K562 (cell line): Measurements from ENCODE around the gene MAPK8IP2. TPM values are rescaled to one million over a fixed set of nuclear protein-coding genes. Genes with fewer than 3 reads are reported as not detected.

Experiments
- ATAC-seq: fragments of 200-7000 bp; cut with Tn5 transposase; 3 replicates; pipeline ENCODE4 v1.9.1; 2020; ENCODE audit warnings: moderate library complexity
- BruUV-seq: library from RNA; stranded (reverse); fragments of 400-500 nt; replicated peaks from 2 replicates; lab custom pipeline; 2021; lab: Mats Ljungman, UMichigan
- CTCF ChIA-PET: fragments of 300-600 bp; formaldehyde crosslinking; extraction: SDS; loops from one replicate; lab custom pipeline; 2021; ENCODE audit warnings: low intra/inter-chr PET ratio; lab: Yijun Ruan, JAX
- POLR2A ChIA-PET: fragments of 300-600, 350-650 bp; sonication (Branson Sonifier 250); formaldehyde crosslinking; extraction: SDS; loops from one replicate; lab custom pipeline; 2021; ENCODE audit warnings: antibody characterized with exemption, inconsistent platforms; lab: Yijun Ruan, JAX
- DNase-seq, 4 experiments: peaks; one replicate each; pipeline versions ENCODE4 v3.0.0 to v3.0.0-alpha.2; 2011 to 2018; ENCODE audit warnings: low spot score in 3 of 4, mixed read lengths in 3 of 4; ENCODE audit errors: extremely low read depth in 1 of 4
- FAIRE-seq: peaks from 2 replicates; lab custom pipeline; 2011; peaks lifted over from hg19 to GRCh38; lab: Jason Lieb, UNC
- H2AFZ ChIP-seq: 2 replicates; pipeline ENCODE4 v1.6.0; 2011; ENCODE audit warnings: low read depth, low read length, control low read depth, inconsistent platforms
- H3K27ac ChIP-seq: fragments of 200-600 bp; 3 replicates; pipeline ENCODE4 v1.8.0; 2011; ENCODE audit warnings: low read depth, mild to moderate bottlenecking, control low read depth, inconsistent platforms, low read length, moderate library complexity, mixed read lengths; ENCODE audit errors: extremely low read depth
- H3K27me3 ChIP-seq, 2 experiments: fragments of 300-600 bp in 1 of 2; 2 replicates in 1 of 2; 3 replicates in 1 of 2; pipeline versions ENCODE4 v1.6.0 to v1.8.0; 2011; ENCODE audit warnings: inconsistent platforms in 2 of 2, low read length in 2 of 2, mild to moderate bottlenecking in 1 of 2, mixed read lengths in 1 of 2, moderate library complexity in 1 of 2; ENCODE audit not compliant: control insufficient read depth in 2 of 2, insufficient read depth in 2 of 2
- H3K36me3 ChIP-seq: fragments of 300-600 bp; 3 replicates; pipeline ENCODE4 v1.8.0; 2011; ENCODE audit warnings: mild to moderate bottlenecking, low read length, inconsistent platforms; ENCODE audit not compliant: control insufficient read depth, insufficient read depth
- H3K4me1 ChIP-seq, 2 experiments: fragments of 200-600 bp in 1 of 2; replicated peaks in 1 of 2; 2 replicates in 1 of 2; 3 replicates in 1 of 2; pipeline versions ENCODE4 v1.5.1 to v1.8.0; 2011; ENCODE audit warnings: inconsistent platforms in 2 of 2, low read length in 2 of 2, mild to moderate bottlenecking in 1 of 2, mixed read lengths in 1 of 2, moderate library complexity in 1 of 2; ENCODE audit not compliant: control insufficient read depth in 2 of 2, insufficient read depth in 2 of 2
- H3K4me2 ChIP-seq: 2 replicates; pipeline ENCODE4 v1.6.1; 2011; ENCODE audit warnings: low read length, control low read depth, inconsistent platforms, mixed read lengths; ENCODE audit not compliant: insufficient read depth
- H3K4me3 ChIP-seq: fragments of 200-600 bp; sonication (generic), shearing (Covaris generic); 2 replicates; pipeline ENCODE4 v1.5.1; 2016; ENCODE audit warnings: control low read depth, inconsistent platforms
- H3K79me2 ChIP-seq: fragments of 200-600 bp; 3 replicates; pipeline ENCODE4 v1.8.0; 2011; ENCODE audit warnings: low read length, inconsistent platforms; ENCODE audit not compliant: control insufficient read depth, insufficient read depth
- H3K9ac ChIP-seq, 2 experiments: 2 replicates each; pipeline versions ENCODE4 v1.6.0 to v1.6.1; 2011; ENCODE audit warnings: low read depth in 2 of 2, low read length in 2 of 2, control low read depth in 1 of 2, inconsistent platforms in 1 of 2, mild to moderate bottlenecking in 1 of 2, mixed read lengths in 1 of 2; ENCODE audit not compliant: insufficient read depth in 1 of 2
- H3K9me1 ChIP-seq: one replicate; pipeline ENCODE4 v1.6.0; 2011; ENCODE audit warnings: inconsistent platforms, mild to moderate bottlenecking, low read length, moderate library complexity; ENCODE audit not compliant: control insufficient read depth, insufficient read depth
- H3K9me3 ChIP-seq: replicated peaks from 2 replicates; pipeline ENCODE4 v1.5.1; 2011; ENCODE audit warnings: low read depth, low read length, inconsistent platforms; ENCODE audit not compliant: control insufficient read depth, insufficient read depth
- H4K20me1 ChIP-seq: replicated peaks from 2 replicates; pipeline ENCODE4 v1.6.1; 2011; ENCODE audit warnings: low read length, inconsistent platforms, mixed read lengths; ENCODE audit not compliant: control insufficient read depth, insufficient read depth
- SMAD4 ChIP-seq: fragments of 250-450 bp; sonication (Bioruptor Pico); conservative IDR thresholded peaks from 2 replicates; pipeline ENCODE4 v1.8.0; 2021; ENCODE audit warnings: inconsistent platforms, mild to moderate bottlenecking, moderate library complexity
- ZKSCAN1 ChIP-seq: fragments of 150-350 bp; IDR thresholded peaks from 2 replicates; pipeline ENCODE4 v1.6.1; 2016; ENCODE audit warnings: low read depth, low read length
- ZNF197 ChIP-seq: fragments of 200-800 bp; sonication (Bioruptor generic); IDR thresholded peaks from 2 replicates; pipeline ENCODE4 v1.6.1; 2016; ENCODE audit warnings: low read depth, missing genetic modification characterization, missing compliant biosample characterization
- ZNF253 ChIP-seq: fragments of 250-450 bp; sonication (Bioruptor Pico); conservative IDR thresholded peaks from 2 replicates; pipeline ENCODE4 v1.6.1; 2021; ENCODE audit warnings: mild to moderate bottlenecking
- ZNF644 ChIP-seq: fragments of 200-800 bp; sonication (Bioruptor generic); IDR thresholded peaks from 2 replicates; pipeline ENCODE4 v1.6.1; 2016; ENCODE audit warnings: low read depth, missing genetic modification characterization, missing compliant biosample characterization
- ZNF780A ChIP-seq: fragments of 250-450 bp; sonication (Bioruptor Pico); IDR thresholded peaks from 2 replicates; pipeline ENCODE4 v1.5.0; 2021; ENCODE audit warnings: mild to moderate bottlenecking
- WGBS: fragments of 100-300 bp; shearing (Covaris generic); methylation state at CpG from one replicate; pipeline ENCODE4 v1.1.6; 2016; ENCODE audit warnings: low coverage, mixed read lengths; ENCODE audit not compliant: insufficient coverage; ENCODE audit errors: missing lambda C conversion rate; 5-methylcytosine and 5-hydroxymethylcytosine counted together
- in situ Hi-C: fragments of 300-500 bp; cut with MboI; formaldehyde crosslinking; loops from 4 replicates; pipeline ENCODE4 v1.15.0; 2018; ENCODE audit warnings: inconsistent platforms, mixed read lengths
- intact Hi-C: fragments of 100-400 bp; cut with micrococcal nuclease; formaldehyde crosslinking; loops from 2 replicates; pipeline ENCODE4 v1.14.2; 2022
- polyA plus RNA-seq, 8 experiments: library from polyadenylated mRNA; depleted of rRNA in 4 of 8; stranded (reverse) in 5 of 8; unstranded in 3 of 8; fragments of >200 nt; fragmentation: Nextera tagmentation in 2 of 8; fragmentation: Illumina TruSeq in 1 of 8; extraction: Ambion mirVana in 2 of 8; extraction: Trizol in 1 of 8; gene quantifications; 2 replicates each; pipeline versions ENCODE4 v1.2.1 to v1.2.3, GENCODE V29; 2011 to 2014; ENCODE audit warnings: inconsistent platforms in 1 of 8, missing spikeins in 1 of 8
- total RNA-seq, 7 experiments: library from RNA; depleted of rRNA in 6 of 7; stranded (reverse); fragments of >200 nt in 6 of 7; fragmentation: Illumina TruSeq in 2 of 7; extraction: Trizol in 2 of 7; gene quantifications; 2 replicates each; pipeline versions ENCODE4 v1.2.1 to v1.2.3, GENCODE V29; 2011 to 2021; ENCODE audit warnings: low replicate concordance in 1 of 7
- TF ChIP-seq, protein P1 (sequence below), 2 experiments: IDR thresholded peaks; 2 replicates each; pipeline ENCODE4 v1.6.1; 2012; ENCODE audit warnings: improper control_type of control experiment in 2 of 2, low read depth in 2 of 2, low read length in 2 of 2, borderline replicate concordance in 1 of 2
- TF ChIP-seq, protein P2 (sequence below), 2 experiments: fragments of 200-800 bp in 1 of 2; sonication (Bioruptor generic) in 1 of 2; sonication (generic) in 1 of 2; formaldehyde crosslinking in 1 of 2; IDR thresholded peaks in 1 of 2; conservative IDR thresholded peaks in 1 of 2; 2 replicates each; pipeline versions ENCODE4 v1.5.0 to v1.6.1; 2016 to 2020; ENCODE audit warnings: missing compliant biosample characterization in 1 of 2, missing genetic modification characterization in 1 of 2, missing genetic modification reagents in 1 of 2
- TF ChIP-seq, protein P3 (sequence below), 2 experiments: fragments of 450-650 bp in 1 of 2; IDR thresholded peaks; 2 replicates each; pipeline ENCODE4 v1.6.1; 2011 to 2017; ENCODE audit warnings: low read depth in 2 of 2, antibody characterized with exemption in 1 of 2, borderline replicate concordance in 1 of 2, low read length in 1 of 2, mild to moderate bottlenecking in 1 of 2, mixed read lengths in 1 of 2; ENCODE audit not compliant: control insufficient read depth in 1 of 2

MAPK8IP2 gene
- total and polyA plus RNA-seq, 9 of the 15 experiments (the other 6 are each of a cell fraction or from before 2014, with no cell fraction given): 0.01 to 0.47 (median 0.07) TPM; not detected in 2

DNA sequence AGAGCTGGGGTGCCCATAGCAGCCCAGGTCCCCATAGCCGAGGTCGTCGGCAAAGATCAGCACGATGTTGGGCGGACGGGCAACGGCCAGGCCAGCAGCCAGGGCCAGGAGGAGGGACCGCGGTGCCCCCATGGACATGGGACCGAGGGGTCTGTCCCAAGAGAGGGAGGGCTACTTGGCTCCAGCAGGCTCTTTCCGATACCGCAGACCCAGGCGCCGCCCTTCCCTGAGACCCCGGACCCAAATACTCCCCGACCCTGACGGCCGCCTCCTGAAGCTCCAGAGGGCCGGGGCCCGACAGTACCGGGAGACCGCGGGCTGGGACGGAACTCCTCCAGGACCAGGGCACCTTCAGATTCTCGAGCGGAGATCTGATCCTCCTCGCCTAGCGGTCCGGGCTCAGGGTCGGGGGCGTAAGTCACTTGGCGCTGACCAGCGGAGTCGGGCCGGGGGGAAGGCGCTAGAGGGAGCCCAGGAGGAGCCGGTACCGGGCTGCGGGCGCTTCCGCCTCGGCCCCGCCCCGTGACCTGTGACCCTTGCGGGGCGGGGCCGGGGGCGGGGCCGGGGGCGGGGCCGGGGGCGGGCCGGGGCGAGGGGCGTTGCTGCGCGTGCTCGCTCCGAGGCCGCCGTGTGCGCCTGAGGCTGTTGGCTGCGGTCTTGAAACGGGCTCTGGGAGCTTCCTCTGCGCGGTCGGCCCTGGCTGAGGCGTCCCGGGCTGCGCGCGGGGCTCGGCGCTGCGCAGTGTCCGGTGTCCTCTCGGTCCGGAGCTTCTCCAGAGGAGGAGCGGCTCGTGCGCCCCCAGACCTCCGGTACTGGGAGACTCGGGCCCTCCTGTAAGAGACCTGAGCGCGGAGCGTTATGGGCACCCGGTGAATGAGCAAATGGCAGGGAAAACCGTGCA is 27.3 kb downstream of the MAPK8IP2 start, which contains the start of gene ARSA (continued):
- TF ChIP-seq, protein P1, sequence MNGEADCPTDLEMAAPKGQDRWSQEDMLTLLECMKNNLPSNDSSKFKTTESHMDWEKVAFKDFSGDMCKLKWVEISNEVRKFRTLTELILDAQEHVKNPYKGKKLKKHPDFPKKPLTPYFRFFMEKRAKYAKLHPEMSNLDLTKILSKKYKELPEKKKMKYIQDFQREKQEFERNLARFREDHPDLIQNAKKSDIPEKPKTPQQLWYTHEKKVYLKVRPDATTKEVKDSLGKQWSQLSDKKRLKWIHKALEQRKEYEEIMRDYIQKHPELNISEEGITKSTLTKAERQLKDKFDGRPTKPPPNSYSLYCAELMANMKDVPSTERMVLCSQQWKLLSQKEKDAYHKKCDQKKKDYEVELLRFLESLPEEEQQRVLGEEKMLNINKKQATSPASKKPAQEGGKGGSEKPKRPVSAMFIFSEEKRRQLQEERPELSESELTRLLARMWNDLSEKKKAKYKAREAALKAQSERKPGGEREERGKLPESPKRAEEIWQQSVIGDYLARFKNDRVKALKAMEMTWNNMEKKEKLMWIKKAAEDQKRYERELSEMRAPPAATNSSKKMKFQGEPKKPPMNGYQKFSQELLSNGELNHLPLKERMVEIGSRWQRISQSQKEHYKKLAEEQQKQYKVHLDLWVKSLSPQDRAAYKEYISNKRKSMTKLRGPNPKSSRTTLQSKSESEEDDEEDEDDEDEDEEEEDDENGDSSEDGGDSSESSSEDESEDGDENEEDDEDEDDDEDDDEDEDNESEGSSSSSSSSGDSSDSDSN (IDR thresholded peaks at IDR 0.05; ENCODE audit: borderline replicate concordance in 1 of 2, low read depth in 2 of 2, low read length in 2 of 2): peak; percentile 20 to 79; a peak in 3 of 4 replicates

DNA sequence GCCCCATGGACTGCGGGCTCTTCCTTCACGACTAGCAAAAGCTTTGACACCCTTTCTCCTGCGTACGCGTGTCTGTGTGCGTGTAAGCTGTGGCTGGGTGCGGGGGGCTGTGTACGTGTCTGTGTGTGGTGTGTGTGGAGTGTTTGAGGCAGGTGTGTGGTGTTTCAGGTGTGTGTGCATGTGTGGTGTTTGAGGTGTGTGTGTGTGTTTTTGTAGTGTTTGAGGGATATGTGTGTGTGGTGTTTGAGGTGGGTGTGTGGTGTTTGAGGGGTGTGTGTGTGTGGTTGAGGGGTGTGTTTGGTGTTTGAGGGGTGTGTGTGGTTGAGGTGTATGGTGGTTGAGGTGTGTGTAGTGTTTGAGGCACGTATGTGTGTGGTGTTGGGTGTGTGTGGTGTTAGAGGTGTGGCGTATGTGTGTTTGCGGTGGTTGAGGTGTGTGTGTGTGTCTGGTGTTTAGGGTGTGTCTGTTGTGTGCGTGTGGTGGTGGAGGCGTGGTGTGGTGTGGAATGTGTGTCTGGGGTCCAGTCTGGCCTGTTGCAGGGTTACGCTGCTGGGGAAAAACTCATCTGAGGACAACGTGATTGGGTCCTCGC is 28.0 kb downstream of the MAPK8IP2 start:
- Histone ChIP-seq H3K79me2 (no peaks in the 10 kb centered on the region; the same call in 2 of the 3 replicates), H4K20me1 (no peaks in the 10 kb centered on the region), H3K9me1 (no peaks in the 10 kb centered on the region), H2AFZ (peak overlapping the region; percentile 89), H3K9ac (peak overlapping the region; percentile 64 to 88), H3K4me2 (peak overlapping the region; percentile 91), H3K27ac (peak overlapping the region; percentile 45; the same call in 2 of the 3 replicates), H3K4me3 (peak overlapping the region; percentile 76), H3K4me1 (peaks cover 5 to 39% of the 10 kb centered on the region in 2 experiments; a peak in 4 of 5 replicates), H3K36me3 (no peaks in the 10 kb centered on the region), H3K9me3 (no peaks in the 10 kb centered on the region), H3K27me3 (no peaks in the 10 kb centered on the region; a peak in 1 of 5 replicates)
- DNase-seq (no peak), ATAC-seq (no peak; the same call in 2 of the 3 replicates), FAIRE-seq (peak; percentile 84)
- 22% methylated on average over 11 of the region's 16 CpGs for WGBS
- CTCF ChIA-PET: no interaction called here
- intact Hi-C loops: no loop called here
- in situ Hi-C loops: no loop called here
- POLR2A ChIA-PET: interaction anchor here (0.8 to 1.0 kb wide), 2 partner anchors 14 to 16 kb away, joined by 3 read pairs; no protein-coding TSS in a partner anchor
- no TSS peak for BruUV-seq
- TF ChIP-seq SMAD4 (CRISPR knock-in tag) (no peak), ZKSCAN1 (no peak), ZNF780A (no peak), ZNF253 (CRISPR knock-in tag) (no peak), ZNF644 (tag) (no peak), ZNF197 (CRISPR knock-in tag) (no peak)
- TF ChIP-seq, protein P2, sequence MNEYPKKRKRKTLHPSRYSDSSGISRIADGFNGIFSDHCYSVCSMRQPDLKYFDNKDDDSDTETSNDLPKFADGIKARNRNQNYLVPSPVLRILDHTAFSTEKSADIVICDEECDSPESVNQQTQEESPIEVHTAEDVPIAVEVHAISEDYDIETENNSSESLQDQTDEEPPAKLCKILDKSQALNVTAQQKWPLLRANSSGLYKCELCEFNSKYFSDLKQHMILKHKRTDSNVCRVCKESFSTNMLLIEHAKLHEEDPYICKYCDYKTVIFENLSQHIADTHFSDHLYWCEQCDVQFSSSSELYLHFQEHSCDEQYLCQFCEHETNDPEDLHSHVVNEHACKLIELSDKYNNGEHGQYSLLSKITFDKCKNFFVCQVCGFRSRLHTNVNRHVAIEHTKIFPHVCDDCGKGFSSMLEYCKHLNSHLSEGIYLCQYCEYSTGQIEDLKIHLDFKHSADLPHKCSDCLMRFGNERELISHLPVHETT (CRISPR knock-in tag; conservative IDR thresholded peaks at IDR 0.05 in 1 of 2, IDR thresholded peaks at IDR 0.05 in 1 of 2): no peak
- TF ChIP-seq, protein P3, sequence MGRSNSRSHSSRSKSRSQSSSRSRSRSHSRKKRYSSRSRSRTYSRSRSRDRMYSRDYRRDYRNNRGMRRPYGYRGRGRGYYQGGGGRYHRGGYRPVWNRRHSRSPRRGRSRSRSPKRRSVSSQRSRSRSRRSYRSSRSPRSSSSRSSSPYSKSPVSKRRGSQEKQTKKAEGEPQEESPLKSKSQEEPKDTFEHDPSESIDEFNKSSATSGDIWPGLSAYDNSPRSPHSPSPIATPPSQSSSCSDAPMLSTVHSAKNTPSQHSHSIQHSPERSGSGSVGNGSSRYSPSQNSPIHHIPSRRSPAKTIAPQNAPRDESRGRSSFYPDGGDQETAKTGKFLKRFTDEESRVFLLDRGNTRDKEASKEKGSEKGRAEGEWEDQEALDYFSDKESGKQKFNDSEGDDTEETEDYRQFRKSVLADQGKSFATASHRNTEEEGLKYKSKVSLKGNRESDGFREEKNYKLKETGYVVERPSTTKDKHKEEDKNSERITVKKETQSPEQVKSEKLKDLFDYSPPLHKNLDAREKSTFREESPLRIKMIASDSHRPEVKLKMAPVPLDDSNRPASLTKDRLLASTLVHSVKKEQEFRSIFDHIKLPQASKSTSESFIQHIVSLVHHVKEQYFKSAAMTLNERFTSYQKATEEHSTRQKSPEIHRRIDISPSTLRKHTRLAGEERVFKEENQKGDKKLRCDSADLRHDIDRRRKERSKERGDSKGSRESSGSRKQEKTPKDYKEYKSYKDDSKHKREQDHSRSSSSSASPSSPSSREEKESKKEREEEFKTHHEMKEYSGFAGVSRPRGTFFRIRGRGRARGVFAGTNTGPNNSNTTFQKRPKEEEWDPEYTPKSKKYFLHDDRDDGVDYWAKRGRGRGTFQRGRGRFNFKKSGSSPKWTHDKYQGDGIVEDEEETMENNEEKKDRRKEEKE (IDR thresholded peaks at IDR 0.05; ENCODE audit: borderline replicate concordance in 1 of 2, control insufficient read depth in 1 of 2, low read depth in 2 of 2, low read length in 1 of 2): peak in 1 of 2 experiments; percentile 61; a peak in 1 of 4 replicates
